Cardiac muscle cell (in vitro differentiated cells and primary cell): ENCODE measurements around the gene SCARF2. TPM values are rescaled to one million over a fixed set of nuclear protein-coding genes. Genes with fewer than 3 reads are reported as not detected.

Experiments used
- DNase-seq, 2 donors: peaks; one replicate each; pipeline versions ENCODE4 v3.0.0 to v3.0.0-alpha.2; 2010 to 2017; ENCODE audit warnings: low read depth in 1 of 2, low spot score in 1 of 2
- H3K27ac ChIP-seq: fragments of 200-600 bp; sonication (generic); 2 replicates; pipeline ENCODE4 v1.5.1; 2016
- H3K27me3 ChIP-seq: fragments of 200-600 bp; sonication (generic); 2 replicates; pipeline ENCODE4 v1.6.0; 2016; ENCODE audit warnings: control low read depth
- H3K36me3 ChIP-seq: fragments of 200-600 bp; sonication (generic); 2 replicates; pipeline ENCODE4 v1.5.1; 2016; ENCODE audit warnings: control low read depth
- H3K4me1 ChIP-seq: fragments of 200-600 bp; sonication (generic); 2 replicates; pipeline ENCODE4 v1.8.1; 2017; ENCODE audit warnings: low read depth, mild to moderate bottlenecking, mixed run types
- H3K4me3 ChIP-seq: fragments of 200-600 bp; sonication (generic); 2 replicates; pipeline ENCODE4 v1.5.1; 2016; ENCODE audit warnings: mild to moderate bottlenecking
- H3K9me3 ChIP-seq: fragments of 200-600 bp; sonication (generic); 2 replicates; pipeline ENCODE4 v1.5.1; 2017; ENCODE audit warnings: low read depth, mild to moderate bottlenecking, control low read depth
- CTCF ChIP-seq: IDR thresholded peaks from 2 replicates; pipeline ENCODE4 v1.5.1; 2012; ENCODE audit warnings: low read depth, mild to moderate bottlenecking, low read length
- polyA plus RNA-seq: library from polyadenylated mRNA; unstranded; fragments of >200 nt; fragmentation: Nextera tagmentation; extraction: Ambion mirVana; gene quantifications from 2 replicates; pipeline ENCODE4 v1.2.1, GENCODE V29; 2016
- total RNA-seq: library from RNA; depleted of rRNA; stranded (reverse); fragments of >200 nt; gene quantifications from 2 replicates; pipeline ENCODE4 v1.2.3, GENCODE V29; 2016

Gene SCARF2
- total and polyA plus RNA-seq, 2 experiments from 2014 or later, result 38.0 to 66.1 TPM

DNA sequence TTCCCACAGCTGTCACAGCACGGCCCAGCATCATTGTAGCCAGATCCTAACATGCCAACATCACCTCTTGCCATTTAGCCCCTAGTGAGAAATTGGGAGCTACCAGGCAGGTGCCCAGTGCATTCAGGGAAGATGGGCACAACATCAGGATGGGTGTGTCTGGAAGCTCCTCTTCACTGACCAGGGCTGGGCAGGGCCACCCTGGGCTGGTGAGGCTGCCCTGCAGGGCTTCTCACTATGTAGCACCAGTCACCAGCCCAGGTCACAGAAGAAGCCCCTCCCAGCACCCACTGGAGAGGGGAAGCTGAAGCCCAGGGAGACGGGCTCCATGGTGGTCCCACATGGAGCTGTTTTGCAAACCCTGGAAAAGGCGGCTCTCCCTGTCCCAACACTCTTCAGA, 29.8 kb downstream of the SCARF2 start:
- no peak overlapping the region for H3K27ac ChIP-seq
- DNase-seq, result no peak
- TF ChIP-seq CTCF, result no peak
- no peaks in the 10 kb centered on the region for H3K9me3 ChIP-seq
- peaks cover 6% of the 10 kb centered on the region for H3K4me1 ChIP-seq
- peaks cover 3% of the 10 kb centered on the region for H3K36me3 ChIP-seq
- H3K4me3 ChIP-seq, result no peak overlapping the region
- no peaks in the 10 kb centered on the region for H3K27me3 ChIP-seq

GRCh38 chr22:20406686-20407408, 30.8 kb downstream of the SCARF2 start:
- peaks cover 3% of the 10 kb centered on the region for H3K36me3 ChIP-seq
- no peak for DNase-seq
- TF ChIP-seq CTCF, result no peak

GRCh38 chr22:20405931-20406685, 31.5 kb downstream of the SCARF2 start:
- no peak for TF ChIP-seq CTCF
- H3K27ac ChIP-seq, result no peak overlapping the region
- H3K27me3 ChIP-seq, result no peaks in the 10 kb centered on the region
- no peaks in the 10 kb centered on the region for H3K9me3 ChIP-seq
- H3K36me3 ChIP-seq, result peaks cover 3% of the 10 kb centered on the region
- no peak for DNase-seq
- no peaks in the 10 kb centered on the region for H3K4me1 ChIP-seq
- no peak overlapping the region for H3K4me3 ChIP-seq

More at GRCh38 chr22:20406686-20407408, 30.8 kb downstream of the SCARF2 start:
- Histone ChIP-seq H3K27me3 (no peaks in the 10 kb centered on the region), H3K4me3 (no peak overlapping the region), H3K4me1 (no peaks in the 10 kb centered on the region), H3K9me3 (no peaks in the 10 kb centered on the region), H3K27ac (no peak overlapping the region)

DNA sequence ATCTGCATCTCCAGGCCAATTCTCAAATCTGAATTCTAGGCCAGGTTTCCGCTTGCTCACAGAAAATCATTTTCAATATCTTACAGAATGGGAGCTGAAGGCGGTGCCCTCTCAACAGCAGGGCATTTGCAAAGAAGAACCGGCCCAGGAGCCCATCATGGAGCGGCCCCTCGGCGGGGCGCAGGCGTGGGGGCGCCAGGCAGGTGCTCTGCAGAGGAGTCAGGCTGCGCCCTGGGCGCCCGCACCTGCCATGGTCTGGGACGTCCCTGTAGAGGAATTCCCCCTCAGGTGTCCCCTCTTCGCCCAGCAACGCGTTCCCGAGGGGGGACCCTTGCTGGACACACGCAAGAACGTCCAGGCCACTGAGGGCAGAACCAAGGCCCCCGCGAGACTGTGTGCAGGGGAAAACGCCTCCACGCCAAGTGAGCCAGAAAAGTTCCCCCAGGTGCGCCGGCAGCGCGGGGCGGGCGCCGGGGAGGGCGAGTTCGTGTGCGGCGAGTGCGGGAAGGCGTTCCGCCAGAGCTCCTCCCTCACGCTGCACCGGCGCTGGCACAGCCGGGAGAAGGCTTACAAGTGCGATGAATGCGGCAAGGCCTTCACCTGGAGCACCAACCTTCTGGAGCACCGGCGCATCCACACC, 32.2 kb downstream of the SCARF2 start:
- TF ChIP-seq CTCF, result no peak
- Histone ChIP-seq H3K4me3 (no peak overlapping the region), H3K4me1 (no peaks in the 10 kb centered on the region), H3K36me3 (peaks cover 3% of the 10 kb centered on the region), H3K27ac (no peak overlapping the region), H3K9me3 (no peaks in the 10 kb centered on the region), H3K27me3 (no peaks in the 10 kb centered on the region)
- DNase-seq, result no peak

DNA sequence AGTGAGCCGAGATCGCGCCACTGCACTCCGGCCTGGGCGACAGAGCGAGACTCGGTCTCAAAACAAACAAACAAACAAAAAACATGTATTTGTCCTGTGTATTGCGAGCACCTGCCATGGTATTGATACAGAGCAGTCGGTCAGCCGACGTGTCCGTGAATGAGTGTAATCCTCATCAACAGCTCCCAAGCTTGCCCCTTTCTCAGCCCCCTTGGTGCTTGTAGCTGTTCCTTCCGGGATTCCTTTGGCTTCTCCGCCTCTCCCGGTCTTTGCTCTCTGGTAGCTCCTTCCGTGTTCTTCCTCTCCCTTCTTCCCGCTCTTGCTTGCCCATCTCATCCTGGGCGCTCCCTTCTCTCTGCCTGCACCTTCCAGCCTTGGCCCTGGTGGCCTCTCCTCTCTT, 32.7 kb downstream of the SCARF2 start:
- H3K27ac ChIP-seq, result no peak overlapping the region
- no peaks in the 10 kb centered on the region for H3K4me1 ChIP-seq
- no peak for TF ChIP-seq CTCF
- no peak for DNase-seq
- H3K36me3 ChIP-seq, result peaks cover 3% of the 10 kb centered on the region
- no peak overlapping the region for H3K4me3 ChIP-seq
- H3K9me3 ChIP-seq, result no peaks in the 10 kb centered on the region
- H3K27me3 ChIP-seq, result no peaks in the 10 kb centered on the region
